GM12878 (cell line): ENCODE measurements around the gene MANEAL. TPM values are rescaled to one million over a fixed set of nuclear protein-coding genes. Genes with fewer than 3 reads are reported as not detected.

Experiments
- ATAC-seq: fragments of 200-7000 bp; cut with Tn5 transposase; 3 replicates; pipeline ENCODE4 v1.9.1; 2020; ENCODE audit warnings: mild to moderate bottlenecking, moderate library complexity
- BruUV-seq: library from RNA; stranded (reverse); fragments of 400-500 nt; replicated peaks from 2 replicates; lab custom pipeline; 2021; lab: Mats Ljungman, UMichigan
- CTCF ChIA-PET: fragments of 300-600 bp; sonication (Branson Sonifier 250); formaldehyde crosslinking; extraction: SDS; loops from one replicate; lab custom pipeline; 2021; ENCODE audit warnings: inconsistent platforms; lab: Yijun Ruan, JAX
- POLR2A ChIA-PET: fragments of 350-600 bp; formaldehyde crosslinking; extraction: SDS; loops from one replicate; lab custom pipeline; 2021; ENCODE audit warnings: inconsistent platforms; lab: Charles Lee
- RAD21 ChIA-PET: fragments of 300-600 bp; sonication (Branson Sonifier 250); formaldehyde crosslinking; loops from one replicate; lab custom pipeline; 2023; ENCODE audit warnings: antibody characterized with exemption; ENCODE audit not compliant: unreplicated experiment; lab: Charles Lee
- SMC1A ChIA-PET: fragments of 300-600 bp; sonication (Branson Sonifier 250); formaldehyde crosslinking; loops from one replicate; lab custom pipeline; 2023; ENCODE audit not compliant: unreplicated experiment, uncharacterized antibody; lab: Charles Lee
- DNase-seq: peaks from one replicate; pipeline ENCODE4 v3.0.0-alpha.2; 2011; ENCODE audit warnings: low read depth, low spot score
- FAIRE-seq: peaks from 3 replicates; lab custom pipeline; 2011; peaks lifted over from hg19 to GRCh38; lab: Jason Lieb, UNC
- H2AFZ ChIP-seq: 2 replicates; pipeline ENCODE4 v1.6.0; 2011; ENCODE audit warnings: low read depth, low read length, control low read depth; ENCODE audit not compliant: control insufficient read depth
- H3K27ac ChIP-seq: 2 replicates; pipeline ENCODE4 v1.5.1; 2011; ENCODE audit warnings: control low read depth; ENCODE audit not compliant: control insufficient read depth, insufficient read depth
- H3K27me3 ChIP-seq, 2 experiments: replicated peaks in 1 of 2; 2 replicates each; pipeline versions ENCODE4 v1.6.0 to v1.6.1; 2011; ENCODE audit warnings: low read length in 1 of 2; ENCODE audit not compliant: control insufficient read depth in 2 of 2, insufficient read depth in 2 of 2
- H3K36me3 ChIP-seq, 2 experiments: 2 replicates each; pipeline ENCODE4 v1.5.1; 2011; ENCODE audit warnings: low read length in 1 of 2; ENCODE audit not compliant: control insufficient read depth in 2 of 2, insufficient read depth in 2 of 2
- H3K4me1 ChIP-seq: 2 replicates; pipeline ENCODE4 v1.6.1; 2011; ENCODE audit warnings: mild to moderate bottlenecking, low read length, moderate library complexity, mixed read lengths; ENCODE audit not compliant: control insufficient read depth, insufficient read depth
- H3K4me2 ChIP-seq: 2 replicates; pipeline ENCODE4 v1.6.0; 2011; ENCODE audit warnings: control low read depth; ENCODE audit not compliant: control insufficient read depth, insufficient read depth
- H3K4me3 ChIP-seq: fragments of 200-600 bp; sonication (generic); 2 replicates; pipeline ENCODE4 v1.5.1; 2016
- H3K79me2 ChIP-seq: 2 replicates; pipeline ENCODE4 v1.6.0; 2011; ENCODE audit warnings: low read length; ENCODE audit not compliant: control insufficient read depth, insufficient read depth
- H3K9ac ChIP-seq: 2 replicates; pipeline ENCODE4 v1.8.0; 2011; ENCODE audit warnings: low read length, control low read depth, mixed read lengths; ENCODE audit not compliant: control insufficient read depth, insufficient read depth
- H3K9me3 ChIP-seq: replicated peaks from 3 replicates; pipeline ENCODE4 v1.5.1; 2011; ENCODE audit warnings: mild to moderate bottlenecking, low read length; ENCODE audit not compliant: control insufficient read depth, insufficient read depth
- H4K20me1 ChIP-seq: 2 replicates; pipeline ENCODE4 v1.6.0; 2011; ENCODE audit not compliant: control insufficient read depth, insufficient read depth
- CTCF ChIP-seq, 3 experiments: IDR thresholded peaks in 2 of 3; conservative IDR thresholded peaks in 1 of 3; 2 replicates each; pipeline ENCODE4 v1.5.1; 2011; ENCODE audit warnings: low read depth in 3 of 3, low read length in 3 of 3, mild to moderate bottlenecking in 3 of 3, control low read depth in 2 of 3, moderate library complexity in 2 of 3, inconsistent platforms in 1 of 3, mixed read lengths in 1 of 3; ENCODE audit not compliant: control insufficient read depth in 2 of 3, insufficient read depth in 1 of 3; ENCODE audit errors: extremely low read depth in 1 of 3
- FOS ChIP-seq: IDR thresholded peaks from 3 replicates; pipeline ENCODE4 v1.6.1; 2011; ENCODE audit warnings: borderline replicate concordance; ENCODE audit not compliant: insufficient read length; ENCODE audit errors: extremely low read depth
- GABPA ChIP-seq: IDR thresholded peaks from 2 replicates; pipeline ENCODE4 v1.6.1; 2014; ENCODE audit warnings: antibody characterized with exemption, low read depth, mild to moderate bottlenecking, inconsistent platforms
- NR2C2 ChIP-seq: IDR thresholded peaks from 2 replicates; pipeline ENCODE4 v1.6.1; 2011; ENCODE audit warnings: borderline replicate concordance, low read depth; ENCODE audit not compliant: control insufficient read depth, insufficient read length
- POLR2AphosphoS2 ChIP-seq: IDR thresholded peaks from 2 replicates; pipeline ENCODE4 v1.6.1; 2011; ENCODE audit warnings: low read depth, mild to moderate bottlenecking, low read length, improper control_type of control experiment, moderate library complexity
- POU2F2 ChIP-seq: IDR thresholded peaks from 3 replicates; pipeline ENCODE4 v1.6.1; 2011; ENCODE audit warnings: low read depth, mild to moderate bottlenecking, low read length, borderline replicate concordance
- RUNX3 ChIP-seq: IDR thresholded peaks from 2 replicates; pipeline ENCODE4 v1.6.1; 2012; ENCODE audit warnings: low read length, inconsistent platforms
- SIN3A ChIP-seq: IDR thresholded peaks from 2 replicates; pipeline ENCODE4 v1.6.1; 2012; ENCODE audit warnings: low read depth, low read length, improper control_type of control experiment
- TBL1XR1 ChIP-seq: IDR thresholded peaks from 2 replicates; pipeline ENCODE4 v1.6.1; 2012; ENCODE audit warnings: low read depth, low read length, improper control_type of control experiment
- TCF12 ChIP-seq: IDR thresholded peaks from 2 replicates; pipeline ENCODE4 v1.6.1; 2011; ENCODE audit warnings: low read depth, mild to moderate bottlenecking, low read length
- ZNF622 ChIP-seq: fragments of 450-650 bp; IDR thresholded peaks from 2 replicates; pipeline ENCODE4 v1.6.1; 2017; ENCODE audit warnings: mild to moderate bottlenecking, inconsistent platforms
- ZZZ3 ChIP-seq: IDR thresholded peaks from 2 replicates; pipeline ENCODE4 v1.6.1; 2011; ENCODE audit warnings: low read depth; ENCODE audit not compliant: control insufficient read depth, insufficient read length
- WGBS: methylation state at CpG from one replicate; pipeline ENCODE4 v1.1.6; 2016; ENCODE audit warnings: low lambda C conversion rate; ENCODE audit not compliant: insufficient replicate concordance, insufficient coverage; ENCODE audit errors: missing lambda C conversion rate; 5-methylcytosine and 5-hydroxymethylcytosine counted together
- in situ Hi-C: fragments of 300-500 bp; cut with MboI; formaldehyde crosslinking; loops from 9 replicates; pipeline ENCODE4 v1.14.3; 2018; ENCODE audit warnings: mixed read lengths
- intact Hi-C: fragments of 100-400 bp; cut with micrococcal nuclease; formaldehyde crosslinking; loops from one replicate; pipeline ENCODE4 v1.14.2; 2022; ENCODE audit not compliant: unreplicated experiment
- polyA plus RNA-seq, 11 experiments: library from polyadenylated mRNA; depleted of rRNA in 4 of 11; unstranded in 6 of 11; stranded (reverse) in 5 of 11; fragments of >200 nt; fragmentation: Nextera tagmentation in 4 of 11; fragmentation: Illumina TruSeq in 1 of 11; extraction: Ambion mirVana in 4 of 11; extraction: Trizol in 1 of 11; gene quantifications; 1 replicate in 1 of 11; 2 replicates in 10 of 11; pipeline versions ENCODE4 v1.2.1 to v1.2.3, GENCODE V29; 2011 to 2016; ENCODE audit warnings: inconsistent platforms in 2 of 11, missing spikeins in 2 of 11, low read depth in 1 of 11
- total RNA-seq, 4 experiments: library from RNA; depleted of rRNA in 3 of 4; stranded (reverse); fragments of >200 nt in 3 of 4; fragmentation: Illumina TruSeq in 1 of 4; extraction: Trizol in 1 of 4; gene quantifications; 2 replicates each; pipeline versions ENCODE4 v1.2.1 to v1.2.3, GENCODE V29; 2013 to 2021
- TF ChIP-seq, protein P1 (sequence below): fragments of 450-650 bp; IDR thresholded peaks from 2 replicates; pipeline ENCODE4 v1.6.1; 2017; ENCODE audit warnings: antibody characterized with exemption, mild to moderate bottlenecking, moderate library complexity

Gene MANEAL
- total and polyA plus RNA-seq, 10 of the 15 experiments (the other 5 are each of a cell fraction or from before 2014, with no cell fraction given): 0.83 to 11.1 (median 5.7) TPM

GRCh38 chr1:37778654-37779053 is 15.0 kb upstream of the MANEAL start:
- 93% methylated on average over 3 of the region's 3 CpGs for WGBS
- Histone ChIP-seq H3K4me1 (no peaks in the 10 kb centered on the region), H3K27me3 (no peaks in the 10 kb centered on the region; a peak in 1 of 4 replicates), H3K4me3 (no peak overlapping the region), H3K79me2 (no peaks in the 10 kb centered on the region), H4K20me1 (no peaks in the 10 kb centered on the region), H3K4me2 (no peak overlapping the region), H3K9ac (no peak overlapping the region)
- POLR2A ChIA-PET: no interaction called here
- in situ Hi-C loops: no loop called here
- RAD21 ChIA-PET: no interaction called here
- DNase-seq (no peak), ATAC-seq (no peak)
- no TSS peak for BruUV-seq
- SMC1A ChIA-PET: no interaction called here
- CTCF ChIA-PET: interaction anchor here (1.7 kb wide), 1 partner anchor 13 kb away, joined by 6 read pairs; no protein-coding TSS in a partner anchor
- TF ChIP-seq NR2C2 (no peak), RUNX3 (no peak)
- TF ChIP-seq, protein P1, sequence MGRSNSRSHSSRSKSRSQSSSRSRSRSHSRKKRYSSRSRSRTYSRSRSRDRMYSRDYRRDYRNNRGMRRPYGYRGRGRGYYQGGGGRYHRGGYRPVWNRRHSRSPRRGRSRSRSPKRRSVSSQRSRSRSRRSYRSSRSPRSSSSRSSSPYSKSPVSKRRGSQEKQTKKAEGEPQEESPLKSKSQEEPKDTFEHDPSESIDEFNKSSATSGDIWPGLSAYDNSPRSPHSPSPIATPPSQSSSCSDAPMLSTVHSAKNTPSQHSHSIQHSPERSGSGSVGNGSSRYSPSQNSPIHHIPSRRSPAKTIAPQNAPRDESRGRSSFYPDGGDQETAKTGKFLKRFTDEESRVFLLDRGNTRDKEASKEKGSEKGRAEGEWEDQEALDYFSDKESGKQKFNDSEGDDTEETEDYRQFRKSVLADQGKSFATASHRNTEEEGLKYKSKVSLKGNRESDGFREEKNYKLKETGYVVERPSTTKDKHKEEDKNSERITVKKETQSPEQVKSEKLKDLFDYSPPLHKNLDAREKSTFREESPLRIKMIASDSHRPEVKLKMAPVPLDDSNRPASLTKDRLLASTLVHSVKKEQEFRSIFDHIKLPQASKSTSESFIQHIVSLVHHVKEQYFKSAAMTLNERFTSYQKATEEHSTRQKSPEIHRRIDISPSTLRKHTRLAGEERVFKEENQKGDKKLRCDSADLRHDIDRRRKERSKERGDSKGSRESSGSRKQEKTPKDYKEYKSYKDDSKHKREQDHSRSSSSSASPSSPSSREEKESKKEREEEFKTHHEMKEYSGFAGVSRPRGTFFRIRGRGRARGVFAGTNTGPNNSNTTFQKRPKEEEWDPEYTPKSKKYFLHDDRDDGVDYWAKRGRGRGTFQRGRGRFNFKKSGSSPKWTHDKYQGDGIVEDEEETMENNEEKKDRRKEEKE: no peak
- TF ChIP-seq, all 136 proteins: peak for 0
- Histone ChIP-seq H3K36me3 (no peaks in the 10 kb centered on the region), H3K27ac (no peak overlapping the region), H2AFZ (no peak overlapping the region), H3K9me3 (no peaks in the 10 kb centered on the region)
- FAIRE-seq: no peak
- intact Hi-C loops: no loop called here

DNA sequence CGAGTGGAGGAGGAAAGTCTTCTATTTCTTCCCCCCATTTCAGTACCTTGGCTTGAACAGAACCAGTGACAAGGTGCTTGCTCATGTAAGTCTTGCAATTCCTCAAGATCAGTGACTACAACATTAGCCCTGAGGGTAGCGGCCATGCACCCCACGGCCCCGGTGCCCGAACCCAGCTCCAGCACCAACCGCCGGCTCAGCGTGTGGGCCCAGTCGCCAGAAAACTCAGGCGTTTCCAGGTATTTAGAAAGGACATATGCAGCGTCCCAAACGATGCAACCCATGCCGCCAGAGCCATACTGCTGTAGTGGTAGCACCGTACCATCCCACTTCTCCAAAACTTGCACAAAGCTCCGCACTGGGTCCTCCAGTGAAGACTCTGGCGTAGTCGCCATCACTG is 11.2 kb upstream of the MANEAL start:
- Histone ChIP-seq H4K20me1 (no peaks in the 10 kb centered on the region), H3K36me3 (no peaks in the 10 kb centered on the region), H3K27ac (no peak overlapping the region), H3K27me3 (no peaks in the 10 kb centered on the region; a peak in 1 of 4 replicates), H2AFZ (no peak overlapping the region), H3K9ac (no peak overlapping the region), H3K4me1 (no peaks in the 10 kb centered on the region), H3K79me2 (no peaks in the 10 kb centered on the region), H3K9me3 (no peaks in the 10 kb centered on the region), H3K4me3 (no peak overlapping the region), H3K4me2 (no peak overlapping the region)
- ChIA-PET POLR2A (no interaction called here), CTCF (interaction anchor here (0.6 to 0.9 kb wide), 2 partner anchors 78 to 1565 kb away, joined by 3 read pairs; no protein-coding TSS in a partner anchor), RAD21 (no interaction called here), SMC1A (no interaction called here)
- DNase-seq (no peak), FAIRE-seq (no peak), ATAC-seq (no peak)
- intact Hi-C loops (no loop called here), in situ Hi-C loops (no loop called here)
- no TSS peak for BruUV-seq
- WGBS: 66% methylated on average over 17 of the region's 17 CpGs
- TF ChIP-seq ZNF622: no peak
- no peak for TF ChIP-seq FOS
- no peak for TF ChIP-seq POU2F2
- no peak for TF ChIP-seq CTCF (IDR thresholded peaks at IDR 0.05 in 2 of 3, conservative IDR thresholded peaks at IDR 0.05 in 1 of 3; ENCODE audit: control insufficient read depth in 2 of 3, extremely low read depth in 1 of 3, insufficient read depth in 1 of 3, low read depth in 3 of 3, low read length in 3 of 3)
- no peak for TF ChIP-seq TCF12
- no peak for TF ChIP-seq TBL1XR1
- no peak for TF ChIP-seq SIN3A
- TF ChIP-seq GABPA: no peak
- no peak for TF ChIP-seq POLR2AphosphoS2
- no peak for TF ChIP-seq ZZZ3
